ENCODE data around the gene EVC2.
A peak's percentile ranks its signal among the peaks of the same experiment; 100 is the strongest.
"Not testable (repeated sequence)": the region's sequence is repeated elsewhere in the genome, so short reads cannot be mapped to it uniquely, and the experiment has no call there.

The EVC2 gene

GRCh38 chr4:5619913-5620625 lies 88.3 kb downstream of the EVC2 start:
- DNase-seq, result no peak

GRCh38 chr4:5618051-5618960 lies 90.1 kb downstream of the EVC2 start:
- no peak for DNase-seq

GRCh38 chr4:5616331-5616950 lies 91.9 kb downstream of the EVC2 start:
- no peak for DNase-seq

- no peak for DNase-seq
Observed at GRCh38 chr4:5615496-5616075, 92.8 kb downstream of the EVC2 start.

- DNase-seq, result peak; percentile 5
Observed at GRCh38 chr4:5611750-5612149, 96.6 kb downstream of the EVC2 start.

- DNase-seq, result no peak
Observed at GRCh38 chr4:5609306-5610007, 98.9 kb downstream of the EVC2 start.

- not testable (repeated sequence) for DNase-seq
Observed at GRCh38 chr4:5593828-5594227, 114.5 kb downstream of the EVC2 start.

- DNase-seq, result no peak
Observed at GRCh38 chr4:5592272-5592671, 116.1 kb downstream of the EVC2 start.

- no peak for DNase-seq
Observed at GRCh38 chr4:5589495-5589894, 118.9 kb downstream of the EVC2 start.

- DNase-seq, result no peak
Observed at GRCh38 chr4:5588046-5588445, 120.3 kb downstream of the EVC2 start.

GRCh38 chr4:5575941-5576340 lies 132.4 kb downstream of the EVC2 start:
- no peak for DNase-seq

- DNase-seq, result no peak
Observed at GRCh38 chr4:5574386-5574785, 134.0 kb downstream of the EVC2 start.

- DNase-seq, result no peak
Observed at GRCh38 chr4:5573965-5574364, 134.4 kb downstream of the EVC2 start.

GRCh38 chr4:5572751-5573150 lies 135.6 kb downstream of the EVC2 start:
- DNase-seq, result no peak

GRCh38 chr4:5572114-5572513 lies 136.2 kb downstream of the EVC2 start:
- DNase-seq, result peak; percentile 6

- no peak for DNase-seq
Observed at GRCh38 chr4:5571646-5572045, 136.7 kb downstream of the EVC2 start.

GRCh38 chr4:5569451-5569850 lies 138.9 kb downstream of the EVC2 start:
- DNase-seq, result no peak

- DNase-seq, result no peak
Observed at GRCh38 chr4:5568931-5569330, 139.4 kb downstream of the EVC2 start.

GRCh38 chr4:5568336-5568735 lies 140.0 kb downstream of the EVC2 start:
- DNase-seq, result no peak

GRCh38 chr4:5566991-5567390 lies 141.4 kb downstream of the EVC2 start:
- no peak for DNase-seq

GRCh38 chr4:5566526-5566925 lies 141.8 kb downstream of the EVC2 start:
- DNase-seq, result no peak

- no peak for DNase-seq
Observed at GRCh38 chr4:5563856-5564255, 144.5 kb downstream of the EVC2 start.

- no peak for DNase-seq
Observed at GRCh38 chr4:5562476-5562875, 145.9 kb downstream of the EVC2 start.

Measured in fibroblast of skin of right biceps (primary cell).